HL-60 (cell line): ENCODE data around the gene LHFPL6.

Source experiments
- DNase-seq, 2 experiments: peaks; one replicate each; pipeline ENCODE4 v3.0.0-alpha.2; 2010 to 2020; ENCODE audit warnings: low read depth in 1 of 2, low spot score in 1 of 2
- H3K27ac ChIP-seq: fragments of 250-450 bp; sonication (Bioruptor Pico); replicated peaks from 2 replicates; pipeline ENCODE4 v1.5.1; 2020; ENCODE audit warnings: mild to moderate bottlenecking, moderate library complexity
- H3K27me3 ChIP-seq: fragments of 250-450 bp; sonication (Bioruptor Pico); 2 replicates; pipeline ENCODE4 v1.5.1; 2021; ENCODE audit warnings: mild to moderate bottlenecking, moderate library complexity; ENCODE audit not compliant: insufficient read depth, poor library complexity, severe bottlenecking
- H3K4me3 ChIP-seq: replicated peaks from 2 replicates; pipeline ENCODE4 v1.5.1; 2011; ENCODE audit warnings: mild to moderate bottlenecking, control low read depth, low read length; ENCODE audit not compliant: insufficient read depth
- GABPA ChIP-seq: IDR thresholded peaks from 2 replicates; pipeline ENCODE4 v1.6.1; 2012; ENCODE audit warnings: low read depth
- POLR2AphosphoS5 ChIP-seq: IDR thresholded peaks from 2 replicates; pipeline ENCODE4 v1.6.1; 2012; ENCODE audit warnings: low read depth
- SPI1 ChIP-seq: IDR thresholded peaks from 2 replicates; pipeline ENCODE4 v1.6.1; 2012; ENCODE audit warnings: low read depth, mild to moderate bottlenecking, borderline replicate concordance
- TF ChIP-seq, protein P1 (sequence below): IDR thresholded peaks from 2 replicates; pipeline ENCODE4 v1.6.1; 2012; ENCODE audit warnings: low read depth; ENCODE audit not compliant: insufficient replicate concordance
- TF ChIP-seq, protein P2 (sequence below): IDR thresholded peaks from one replicate; pipeline ENCODE4 v1.5.1; 2011; ENCODE audit warnings: low read length, control low read depth, inconsistent platforms; ENCODE audit not compliant: insufficient read depth

LHFPL6 gene

DNA sequence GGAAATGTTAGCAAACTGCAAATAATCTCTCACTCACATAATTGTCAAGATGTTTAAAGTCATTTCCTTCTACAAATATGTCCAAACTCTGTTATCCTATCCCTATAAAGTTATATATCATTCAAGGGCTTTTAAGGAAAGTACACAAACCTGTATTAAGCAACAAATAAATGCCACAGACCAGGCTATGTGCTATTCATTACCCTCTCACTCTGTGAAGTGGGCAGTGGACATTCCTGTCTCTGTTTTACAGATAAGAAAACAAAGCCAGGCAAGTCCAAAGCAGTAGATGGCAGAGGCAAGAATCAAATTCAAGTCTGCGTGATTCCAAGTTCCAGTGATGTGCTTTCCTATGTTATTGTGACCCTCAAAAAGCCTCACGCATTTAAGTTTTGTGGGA is 140.6 kb downstream of the LHFPL6 start:
- DNase-seq: no peak
- Histone ChIP-seq H3K27me3 (peaks cover 5% of the 10 kb centered on the region), H3K4me3 (no peak overlapping the region), H3K27ac (no peak overlapping the region)
- TF ChIP-seq, protein P1, sequence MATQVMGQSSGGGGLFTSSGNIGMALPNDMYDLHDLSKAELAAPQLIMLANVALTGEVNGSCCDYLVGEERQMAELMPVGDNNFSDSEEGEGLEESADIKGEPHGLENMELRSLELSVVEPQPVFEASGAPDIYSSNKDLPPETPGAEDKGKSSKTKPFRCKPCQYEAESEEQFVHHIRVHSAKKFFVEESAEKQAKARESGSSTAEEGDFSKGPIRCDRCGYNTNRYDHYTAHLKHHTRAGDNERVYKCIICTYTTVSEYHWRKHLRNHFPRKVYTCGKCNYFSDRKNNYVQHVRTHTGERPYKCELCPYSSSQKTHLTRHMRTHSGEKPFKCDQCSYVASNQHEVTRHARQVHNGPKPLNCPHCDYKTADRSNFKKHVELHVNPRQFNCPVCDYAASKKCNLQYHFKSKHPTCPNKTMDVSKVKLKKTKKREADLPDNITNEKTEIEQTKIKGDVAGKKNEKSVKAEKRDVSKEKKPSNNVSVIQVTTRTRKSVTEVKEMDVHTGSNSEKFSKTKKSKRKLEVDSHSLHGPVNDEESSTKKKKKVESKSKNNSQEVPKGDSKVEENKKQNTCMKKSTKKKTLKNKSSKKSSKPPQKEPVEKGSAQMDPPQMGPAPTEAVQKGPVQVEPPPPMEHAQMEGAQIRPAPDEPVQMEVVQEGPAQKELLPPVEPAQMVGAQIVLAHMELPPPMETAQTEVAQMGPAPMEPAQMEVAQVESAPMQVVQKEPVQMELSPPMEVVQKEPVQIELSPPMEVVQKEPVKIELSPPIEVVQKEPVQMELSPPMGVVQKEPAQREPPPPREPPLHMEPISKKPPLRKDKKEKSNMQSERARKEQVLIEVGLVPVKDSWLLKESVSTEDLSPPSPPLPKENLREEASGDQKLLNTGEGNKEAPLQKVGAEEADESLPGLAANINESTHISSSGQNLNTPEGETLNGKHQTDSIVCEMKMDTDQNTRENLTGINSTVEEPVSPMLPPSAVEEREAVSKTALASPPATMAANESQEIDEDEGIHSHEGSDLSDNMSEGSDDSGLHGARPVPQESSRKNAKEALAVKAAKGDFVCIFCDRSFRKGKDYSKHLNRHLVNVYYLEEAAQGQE: no peak
- TF ChIP-seq, protein P2, sequence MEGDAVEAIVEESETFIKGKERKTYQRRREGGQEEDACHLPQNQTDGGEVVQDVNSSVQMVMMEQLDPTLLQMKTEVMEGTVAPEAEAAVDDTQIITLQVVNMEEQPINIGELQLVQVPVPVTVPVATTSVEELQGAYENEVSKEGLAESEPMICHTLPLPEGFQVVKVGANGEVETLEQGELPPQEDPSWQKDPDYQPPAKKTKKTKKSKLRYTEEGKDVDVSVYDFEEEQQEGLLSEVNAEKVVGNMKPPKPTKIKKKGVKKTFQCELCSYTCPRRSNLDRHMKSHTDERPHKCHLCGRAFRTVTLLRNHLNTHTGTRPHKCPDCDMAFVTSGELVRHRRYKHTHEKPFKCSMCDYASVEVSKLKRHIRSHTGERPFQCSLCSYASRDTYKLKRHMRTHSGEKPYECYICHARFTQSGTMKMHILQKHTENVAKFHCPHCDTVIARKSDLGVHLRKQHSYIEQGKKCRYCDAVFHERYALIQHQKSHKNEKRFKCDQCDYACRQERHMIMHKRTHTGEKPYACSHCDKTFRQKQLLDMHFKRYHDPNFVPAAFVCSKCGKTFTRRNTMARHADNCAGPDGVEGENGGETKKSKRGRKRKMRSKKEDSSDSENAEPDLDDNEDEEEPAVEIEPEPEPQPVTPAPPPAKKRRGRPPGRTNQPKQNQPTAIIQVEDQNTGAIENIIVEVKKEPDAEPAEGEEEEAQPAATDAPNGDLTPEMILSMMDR: no peak
- TF ChIP-seq POLR2AphosphoS5 (no peak), GABPA (no peak), SPI1 (no peak)

DNA sequence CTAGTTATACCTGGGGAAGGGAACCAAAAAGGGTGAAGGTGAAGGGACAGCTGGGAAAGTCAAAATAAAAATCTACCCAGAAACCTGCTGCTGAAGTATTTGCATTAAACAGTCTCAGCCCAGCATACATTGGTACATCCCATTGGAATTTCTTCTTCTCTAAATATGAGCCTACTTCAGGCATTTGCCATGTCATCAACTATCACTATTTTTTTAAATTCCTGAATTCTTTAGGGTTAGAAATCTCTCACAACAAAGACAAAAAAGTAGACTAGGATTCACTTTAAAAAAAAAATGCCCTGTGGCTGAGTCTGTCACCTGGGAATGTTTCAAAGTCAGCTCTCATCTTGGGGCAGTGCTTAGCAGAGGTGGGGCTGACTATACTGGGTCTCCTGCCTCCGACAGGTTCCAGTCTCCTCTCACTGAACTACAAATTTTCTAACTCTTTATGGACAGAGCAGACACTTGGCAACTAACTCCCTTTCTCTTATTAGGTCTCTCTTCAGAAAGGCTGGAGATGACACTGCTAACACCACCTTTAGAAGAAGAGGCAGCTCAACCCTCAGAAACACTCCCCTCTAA is 141.2 kb downstream of the LHFPL6 start:
- no peak overlapping the region for H3K4me3 ChIP-seq
- TF ChIP-seq, protein P1: no peak
- no peak for TF ChIP-seq GABPA
- TF ChIP-seq POLR2AphosphoS5: no peak
- TF ChIP-seq, protein P2: no peak
- TF ChIP-seq SPI1: no peak
- no peak overlapping the region for H3K27ac ChIP-seq
- no peak for DNase-seq
- H3K27me3 ChIP-seq: peaks cover 5% of the 10 kb centered on the region

DNA sequence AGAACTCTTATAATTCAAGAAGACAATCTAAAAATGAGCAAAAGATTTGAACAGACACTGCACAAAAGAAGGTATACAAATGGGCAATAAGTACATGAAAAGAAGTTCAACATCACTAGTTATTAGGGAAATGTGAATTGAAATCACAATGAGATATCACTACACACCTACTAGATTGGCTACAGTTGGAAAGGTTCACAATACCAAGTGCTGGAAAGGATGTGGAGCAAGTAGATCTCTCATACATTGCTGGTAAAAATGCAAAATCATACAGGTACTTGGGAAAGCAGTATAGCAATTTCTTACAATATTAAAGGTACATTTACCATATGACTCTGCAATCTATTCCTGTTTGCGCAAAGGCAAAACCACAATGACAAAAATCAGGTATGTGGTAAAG is 145.7 kb downstream of the LHFPL6 start:
- TF ChIP-seq, protein P1: no peak
- no peak for TF ChIP-seq GABPA
- TF ChIP-seq POLR2AphosphoS5: no peak
- no peak for TF ChIP-seq SPI1
- TF ChIP-seq, protein P2: no peak
- DNase-seq: no peak
- Histone ChIP-seq H3K4me3 (no peak overlapping the region), H3K27ac (no peak overlapping the region), H3K27me3 (peaks cover 5% of the 10 kb centered on the region)
